Measurements from ENCODE around the gene GRIFIN. TPM values are rescaled to one million over a fixed set of nuclear protein-coding genes. Genes with fewer than 3 reads are reported as not detected.

GRIFIN gene
- total RNA-seq, 2 experiments from 2014 or later, result not detected

DNA sequence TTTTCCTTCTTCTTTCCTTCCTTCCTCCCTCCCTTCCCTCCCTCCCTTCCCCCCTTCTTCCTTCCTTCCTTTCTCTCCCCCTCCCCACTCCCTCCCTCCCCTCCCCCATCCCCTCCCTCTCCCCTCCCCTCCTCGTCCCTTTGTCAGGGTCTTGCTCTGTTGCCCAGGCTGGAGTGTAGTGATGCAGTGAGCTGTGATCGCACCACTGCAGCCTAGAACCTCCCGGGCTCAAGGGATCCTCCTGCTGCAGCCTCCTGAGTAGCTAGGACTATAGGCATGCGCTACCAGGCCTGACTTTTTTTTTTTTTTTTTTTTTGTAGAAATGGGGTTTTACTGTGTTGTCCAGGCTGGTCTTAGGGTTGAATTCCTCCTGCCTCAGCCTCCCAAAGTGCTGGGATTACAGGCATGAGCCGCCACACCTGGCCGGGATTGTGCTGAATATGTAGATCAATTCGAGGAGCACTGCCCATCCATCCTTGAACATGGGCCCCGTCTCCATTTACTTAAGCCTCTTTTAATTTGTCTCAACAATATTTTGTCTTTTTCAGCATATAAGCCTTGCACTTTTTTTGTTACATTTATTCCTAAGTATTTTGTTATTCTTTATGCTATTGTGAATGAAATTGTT, 23.4 kb downstream of the GRIFIN start:
- H3K27me3 Mint-ChIP-seq, result peaks cover 14% of the 10 kb centered on the region
- CTCF ChIA-PET, result interaction anchor here (0.6 to 5.0 kb wide), 6 partner anchors 16 to 574 kb away, joined by 3 to 53 read pairs (median 5); no protein-coding TSS in a partner anchor

GRCh38 chr7:2452074-2452507, 24.1 kb downstream of the GRIFIN start:
- no peak overlapping the region for H3K27ac Mint-ChIP-seq
- H3K9me3 Mint-ChIP-seq, result no peaks in the 10 kb centered on the region
- ChIA-PET CTCF (interaction anchor here (0.6 to 5.0 kb wide), 9 partner anchors 11 to 573 kb away, joined by 3 to 53 read pairs (median 4); no protein-coding TSS in a partner anchor), POLR2A (interaction anchor here (0.6 kb wide), 1 partner anchor 28 kb away, joined by 6 read pairs; no protein-coding TSS in a partner anchor)
- peaks cover 14% of the 10 kb centered on the region for H3K27me3 Mint-ChIP-seq
- H3K36me3 Mint-ChIP-seq (ENCODE audit: low read depth), result peaks cover 2% of the 10 kb centered on the region
- DNase-seq, result no peak
- no peak overlapping the region for H3K4me3 Mint-ChIP-seq
- peaks cover 8% of the 10 kb centered on the region for H3K4me1 Mint-ChIP-seq

More for the DNA sequence above, 23.4 kb downstream of the GRIFIN start:
- H3K27ac Mint-ChIP-seq, result no peak overlapping the region
- DNase-seq, result no peak
- no peak overlapping the region for H3K4me3 Mint-ChIP-seq
- no peaks in the 10 kb centered on the region for H3K9me3 Mint-ChIP-seq
- peaks cover 10% of the 10 kb centered on the region for H3K4me1 Mint-ChIP-seq
- POLR2A ChIA-PET, result interaction anchor here (0.6 kb wide), 1 partner anchor 27 kb away, joined by 6 read pairs; no protein-coding TSS in a partner anchor
- peaks cover 2% of the 10 kb centered on the region for H3K36me3 Mint-ChIP-seq (ENCODE audit: low read depth)

DNA sequence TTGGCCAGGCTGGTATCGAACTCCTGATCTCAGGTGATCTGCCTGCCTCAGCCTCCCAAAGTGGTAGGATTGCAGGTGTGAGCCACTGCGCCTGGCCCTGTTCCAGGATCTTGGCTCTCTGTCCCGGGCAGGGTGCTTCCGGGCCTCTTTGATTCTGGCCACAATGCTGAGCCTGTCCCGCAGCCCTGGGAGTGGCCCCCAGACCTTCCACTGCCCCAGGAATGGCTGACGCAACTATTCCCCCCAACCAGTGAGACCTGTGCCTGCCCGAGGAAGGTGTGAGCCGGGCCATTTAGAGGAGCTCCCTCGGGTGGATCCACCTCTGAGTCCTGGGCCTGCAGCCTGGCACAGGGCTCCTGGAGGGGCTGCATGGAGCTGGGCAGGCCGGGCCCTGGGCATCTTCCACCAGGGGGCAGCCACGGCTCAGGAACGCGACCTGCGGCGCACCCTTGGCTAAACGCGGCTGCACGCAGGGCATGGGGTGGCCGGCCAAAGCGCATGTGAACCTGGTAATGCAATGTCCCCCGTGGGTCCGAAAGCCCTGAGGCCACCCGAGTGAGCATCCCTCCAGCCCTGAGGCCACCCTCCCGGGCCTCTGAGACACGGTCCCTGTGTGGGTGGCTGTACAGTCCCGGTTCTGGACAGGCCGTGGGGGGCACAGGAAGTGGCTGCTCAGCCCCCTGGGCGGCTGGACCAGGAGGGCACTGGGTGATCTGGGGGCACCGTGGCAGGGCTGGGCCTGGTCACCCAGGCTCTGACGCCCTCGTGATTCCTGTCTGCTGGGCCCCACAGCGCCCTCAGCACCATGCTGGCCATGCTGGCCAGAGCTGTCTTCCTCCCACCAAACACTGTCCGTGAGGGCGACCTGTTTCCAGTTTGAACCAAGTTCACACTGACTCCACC, 24.8 kb downstream of the GRIFIN start:
- ChIA-PET POLR2A (no interaction called here), CTCF (interaction anchor here (0.6 to 5.0 kb wide), 12 partner anchors 10 to 268 kb away, joined by 3 to 53 read pairs (median 4); no protein-coding TSS in a partner anchor)
- Mint-ChIP-seq H3K4me1 (peaks cover 6% of the 10 kb centered on the region), H3K27ac (no peak overlapping the region), H3K9me3 (no peaks in the 10 kb centered on the region), H3K36me3 (ENCODE audit: low read depth) (peaks cover 2% of the 10 kb centered on the region), H3K27me3 (peaks cover 12% of the 10 kb centered on the region), H3K4me3 (no peak overlapping the region)
- peak; percentile 73 for DNase-seq

DNA sequence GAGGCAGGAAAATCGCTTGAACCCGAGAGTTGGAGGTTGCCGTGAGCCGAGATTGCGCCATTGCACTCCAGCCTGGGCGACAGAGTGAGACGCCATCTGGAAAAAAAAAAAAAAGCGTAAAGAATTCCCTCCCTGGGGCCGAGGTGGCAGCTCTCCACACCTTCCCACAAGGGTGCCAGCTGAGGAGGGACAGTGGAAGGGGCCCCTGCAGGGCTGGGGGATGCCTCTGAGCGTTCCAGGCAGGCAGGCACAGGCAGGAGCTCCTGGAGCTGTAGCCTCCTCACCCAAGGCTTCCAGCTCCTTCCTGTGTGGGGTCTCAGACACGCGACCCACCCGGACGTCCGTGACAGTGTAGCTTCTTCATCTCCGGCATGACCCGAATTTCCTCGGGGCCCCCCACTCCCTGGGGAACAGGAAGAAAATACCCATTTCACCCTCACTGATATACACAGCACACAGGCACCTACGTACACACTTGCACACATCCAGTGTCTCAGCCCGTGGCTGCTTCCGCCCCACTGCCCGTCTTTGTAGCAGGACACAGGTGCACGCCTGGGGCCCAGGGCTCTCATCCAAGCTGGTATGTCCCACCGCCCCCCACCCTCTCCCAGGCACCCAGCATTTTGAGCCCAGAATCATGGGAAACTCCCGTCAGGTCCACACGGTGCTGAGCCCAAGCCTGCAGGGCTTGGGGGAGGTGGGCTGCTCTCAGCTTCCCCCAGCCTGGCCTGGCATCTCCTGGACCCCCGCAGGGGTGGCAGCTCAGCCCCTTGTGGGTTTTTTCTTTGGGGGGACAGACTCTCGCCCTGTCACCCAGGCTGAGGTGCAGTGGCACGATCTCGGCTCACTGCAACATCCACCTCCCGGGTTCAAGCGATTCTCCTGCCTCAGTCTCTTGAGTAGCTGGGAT, 25.7 kb downstream of the GRIFIN start:
- Mint-ChIP-seq H3K4me1 (peaks cover 6% of the 10 kb centered on the region), H3K4me3 (no peak overlapping the region), H3K36me3 (ENCODE audit: low read depth) (no peaks in the 10 kb centered on the region), H3K27me3 (peaks cover 7% of the 10 kb centered on the region), H3K9me3 (no peaks in the 10 kb centered on the region), H3K27ac (no peak overlapping the region)
- DNase-seq, result no peak
- ChIA-PET POLR2A (no interaction called here), CTCF (interaction anchor here (0.6 to 5.0 kb wide), 12 partner anchors 9 to 259 kb away, joined by 3 to 53 read pairs (median 4); no protein-coding TSS in a partner anchor)

DNA sequence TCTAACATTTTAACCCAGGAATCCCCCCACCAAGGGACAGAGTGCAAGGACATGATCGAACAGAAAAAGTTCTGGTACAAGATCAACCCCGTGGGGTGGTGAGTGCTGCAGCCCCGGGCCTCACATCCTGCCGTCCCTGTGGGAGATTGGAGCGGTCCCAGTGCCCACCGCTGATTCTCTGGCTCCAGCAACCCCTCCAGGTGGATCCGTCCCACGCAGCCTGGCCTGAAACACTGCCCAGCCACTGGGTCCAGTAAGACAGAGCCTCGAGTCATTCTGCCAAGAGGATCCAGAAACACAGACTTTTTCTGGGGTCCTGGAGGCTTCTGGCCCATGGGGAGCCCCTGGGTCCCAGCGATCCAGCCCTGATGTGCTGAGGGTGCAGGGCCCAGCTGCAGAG, 29.5 kb downstream of the GRIFIN start:
- ChIA-PET CTCF (no interaction called here), POLR2A (no interaction called here)
- no peak for DNase-seq
- H3K4me3 Mint-ChIP-seq, result no peak overlapping the region
- H3K27ac Mint-ChIP-seq, result no peak overlapping the region
- H3K9me3 Mint-ChIP-seq, result no peaks in the 10 kb centered on the region
- H3K4me1 Mint-ChIP-seq, result peaks cover 2% of the 10 kb centered on the region
- peaks cover 3% of the 10 kb centered on the region for H3K36me3 Mint-ChIP-seq (ENCODE audit: low read depth)
- H3K27me3 Mint-ChIP-seq, result no peaks in the 10 kb centered on the region

GRCh38 chr7:2445898-2446555, 30.2 kb downstream of the GRIFIN start:
- H3K27ac Mint-ChIP-seq, result no peak overlapping the region
- DNase-seq, result no peak
- CTCF ChIA-PET, result no interaction called here
- POLR2A ChIA-PET, result no interaction called here
- H3K27me3 Mint-ChIP-seq, result no peaks in the 10 kb centered on the region
- H3K9me3 Mint-ChIP-seq, result no peaks in the 10 kb centered on the region
- H3K4me3 Mint-ChIP-seq, result no peak overlapping the region
- peaks cover 3% of the 10 kb centered on the region for H3K36me3 Mint-ChIP-seq (ENCODE audit: low read depth)
- no peaks in the 10 kb centered on the region for H3K4me1 Mint-ChIP-seq

- Mint-ChIP-seq H3K36me3 (ENCODE audit: low read depth) (peaks cover 6% of the 10 kb centered on the region), H3K9me3 (no peaks in the 10 kb centered on the region), H3K4me3 (no peak overlapping the region), H3K4me1 (no peaks in the 10 kb centered on the region), H3K27me3 (no peaks in the 10 kb centered on the region), H3K27ac (no peak overlapping the region)
- ChIA-PET POLR2A (no interaction called here), CTCF (interaction anchor here (0.6 to 1.9 kb wide), 2 partner anchors 9 to 24 kb away, joined by 3 to 4 read pairs; no protein-coding TSS in a partner anchor)
- DNase-seq, result no peak
Measured at GRCh38 chr7:2445047-2445446, 31.2 kb downstream of the GRIFIN start.

DNA sequence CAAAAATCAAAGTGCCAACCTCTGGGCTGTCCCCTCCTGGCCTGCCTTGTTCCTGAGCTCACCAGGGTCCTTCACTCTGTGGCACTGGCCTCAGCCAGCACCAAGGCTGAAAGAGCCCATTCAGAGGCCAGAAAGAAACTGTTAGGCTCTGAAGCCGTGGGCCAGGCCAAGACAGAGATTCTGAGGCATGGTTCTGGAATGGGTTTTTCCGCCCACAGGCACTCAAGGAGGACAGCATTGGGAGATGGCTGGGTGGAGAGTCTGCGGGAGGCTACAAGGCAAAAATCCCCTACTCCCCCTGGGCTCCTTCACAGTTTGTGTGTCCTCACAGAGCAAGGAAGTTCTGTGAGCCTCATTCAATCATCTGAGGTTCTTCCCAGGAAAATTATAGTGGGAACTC, 31.7 kb downstream of the GRIFIN start:
- no peak for DNase-seq
- POLR2A ChIA-PET, result no interaction called here
- peaks cover 6% of the 10 kb centered on the region for H3K36me3 Mint-ChIP-seq (ENCODE audit: low read depth)
- CTCF ChIA-PET, result interaction anchor here (1.0 to 1.9 kb wide), 2 partner anchors 13 to 24 kb away, joined by 3 to 4 read pairs; no protein-coding TSS in a partner anchor
- no peak overlapping the region for H3K4me3 Mint-ChIP-seq
- H3K4me1 Mint-ChIP-seq, result no peaks in the 10 kb centered on the region
- H3K9me3 Mint-ChIP-seq, result no peaks in the 10 kb centered on the region
- no peaks in the 10 kb centered on the region for H3K27me3 Mint-ChIP-seq
- no peak overlapping the region for H3K27ac Mint-ChIP-seq

DNA sequence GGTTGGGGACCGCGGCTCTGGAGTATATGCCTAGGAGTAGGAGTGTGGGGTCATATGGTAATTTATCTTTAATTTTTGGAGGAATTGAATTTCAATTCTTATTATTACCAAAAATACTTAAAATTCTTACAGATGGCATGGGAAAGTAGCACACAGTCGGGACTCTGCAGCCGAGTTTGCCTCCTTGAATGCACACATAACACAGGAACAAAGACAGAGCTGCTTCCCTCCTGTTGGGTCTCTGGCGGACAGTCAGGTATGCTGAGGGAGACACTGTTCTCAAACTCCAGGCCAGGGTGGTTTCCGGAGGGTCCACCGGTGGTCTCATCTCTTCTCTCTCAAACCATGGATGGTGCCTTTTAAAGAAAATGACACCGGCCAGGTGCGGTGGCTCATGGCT, 32.7 kb downstream of the GRIFIN start:
- no peak overlapping the region for H3K4me3 Mint-ChIP-seq
- no peaks in the 10 kb centered on the region for H3K27me3 Mint-ChIP-seq
- no peaks in the 10 kb centered on the region for H3K4me1 Mint-ChIP-seq
- POLR2A ChIA-PET, result no interaction called here
- no peak overlapping the region for H3K27ac Mint-ChIP-seq
- no peak for DNase-seq
- CTCF ChIA-PET, result interaction anchor here (1.0 to 1.9 kb wide), 2 partner anchors 12 to 25 kb away, joined by 3 to 4 read pairs; no protein-coding TSS in a partner anchor
- peaks cover 6% of the 10 kb centered on the region for H3K36me3 Mint-ChIP-seq (ENCODE audit: low read depth)
- H3K9me3 Mint-ChIP-seq, result no peaks in the 10 kb centered on the region

GRCh38 chr7:2441430-2442058, 34.7 kb downstream of the GRIFIN start:
- Mint-ChIP-seq H3K4me1 (no peaks in the 10 kb centered on the region), H3K9me3 (no peaks in the 10 kb centered on the region), H3K4me3 (no peak overlapping the region), H3K27me3 (no peaks in the 10 kb centered on the region), H3K36me3 (ENCODE audit: low read depth) (peaks cover 12% of the 10 kb centered on the region), H3K27ac (peak overlapping the region; percentile 47)
- ChIA-PET CTCF (interaction anchor here (0.6 to 1.8 kb wide), 2 partner anchors 10 to 22 kb away, joined by 3 to 8 read pairs; no protein-coding TSS in a partner anchor), POLR2A (no interaction called here)
- no peak for DNase-seq

DNA sequence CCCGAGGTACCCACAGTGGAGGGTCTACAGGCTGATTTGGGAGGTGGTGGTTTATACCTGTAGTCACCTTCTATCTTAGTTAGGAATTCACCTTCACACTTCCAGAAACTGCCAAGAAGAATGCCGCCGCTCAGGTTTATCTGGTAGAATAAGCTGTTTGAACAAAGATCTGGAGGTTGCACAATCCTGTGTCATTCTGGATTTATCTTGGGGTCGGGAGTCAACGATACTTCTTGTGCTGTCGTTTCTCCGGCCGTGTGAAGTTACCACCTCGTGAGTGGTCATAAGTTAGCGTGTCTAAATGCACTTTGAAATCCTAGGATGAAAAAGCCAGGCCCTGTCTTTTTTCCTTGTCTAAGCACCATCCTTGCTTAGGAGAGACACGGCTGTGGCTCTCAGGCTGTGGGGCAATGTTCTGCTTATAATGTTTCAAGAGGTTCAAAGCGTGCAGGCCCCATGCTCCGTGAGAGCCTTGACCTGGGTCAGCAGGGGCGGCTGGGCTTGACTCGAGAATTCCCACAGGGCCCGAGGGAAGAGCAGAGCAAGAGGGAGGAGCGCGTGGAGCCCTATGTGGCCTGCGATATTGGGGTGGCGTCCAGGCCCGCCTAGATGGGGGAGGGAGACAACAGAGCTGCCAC, 35.5 kb downstream of the GRIFIN start:
- Mint-ChIP-seq H3K9me3 (no peaks in the 10 kb centered on the region), H3K27me3 (no peaks in the 10 kb centered on the region), H3K27ac (no peak overlapping the region), H3K4me1 (no peaks in the 10 kb centered on the region), H3K4me3 (no peak overlapping the region), H3K36me3 (ENCODE audit: low read depth) (peaks cover 18% of the 10 kb centered on the region)
- POLR2A ChIA-PET, result no interaction called here
- CTCF ChIA-PET, result interaction anchor here (1.8 kb wide), 1 partner anchor 10 kb away, joined by 8 read pairs; no protein-coding TSS in a partner anchor
- no peak for DNase-seq

Measured in activated CD4-positive, alpha-beta T cell treated with anti-CD3 and anti-CD28 coated beads, Interleukin-2, amount 10 ng/mL, durations not matched to agents 7 days and 5 days (primary cell).